ENCODE results near the gene F3.
"Not testable (repeated sequence)": the region's sequence is repeated elsewhere in the genome, so short reads cannot be mapped to it uniquely, and the experiment has no call there.

DNA sequence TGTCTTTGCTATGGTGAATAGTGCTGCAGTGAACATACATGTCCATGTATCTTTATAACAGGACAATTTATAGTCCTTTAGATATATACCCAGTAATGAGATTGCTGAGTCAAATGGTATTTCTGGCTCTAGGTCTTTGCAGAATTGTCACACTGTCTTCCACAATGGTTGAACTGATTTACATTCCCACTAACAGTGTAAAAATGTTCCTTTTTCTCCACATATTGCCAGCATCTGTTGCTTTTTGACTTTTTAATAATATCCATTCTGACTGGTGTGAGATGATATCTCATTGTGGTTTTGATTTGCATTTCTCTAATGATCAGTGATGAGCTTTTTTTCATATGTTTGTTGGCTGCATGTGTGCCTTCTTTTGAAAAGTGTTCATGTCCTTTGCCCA, 32.4 kb upstream of the F3 start:
- TF ChIP-seq, protein P1, sequence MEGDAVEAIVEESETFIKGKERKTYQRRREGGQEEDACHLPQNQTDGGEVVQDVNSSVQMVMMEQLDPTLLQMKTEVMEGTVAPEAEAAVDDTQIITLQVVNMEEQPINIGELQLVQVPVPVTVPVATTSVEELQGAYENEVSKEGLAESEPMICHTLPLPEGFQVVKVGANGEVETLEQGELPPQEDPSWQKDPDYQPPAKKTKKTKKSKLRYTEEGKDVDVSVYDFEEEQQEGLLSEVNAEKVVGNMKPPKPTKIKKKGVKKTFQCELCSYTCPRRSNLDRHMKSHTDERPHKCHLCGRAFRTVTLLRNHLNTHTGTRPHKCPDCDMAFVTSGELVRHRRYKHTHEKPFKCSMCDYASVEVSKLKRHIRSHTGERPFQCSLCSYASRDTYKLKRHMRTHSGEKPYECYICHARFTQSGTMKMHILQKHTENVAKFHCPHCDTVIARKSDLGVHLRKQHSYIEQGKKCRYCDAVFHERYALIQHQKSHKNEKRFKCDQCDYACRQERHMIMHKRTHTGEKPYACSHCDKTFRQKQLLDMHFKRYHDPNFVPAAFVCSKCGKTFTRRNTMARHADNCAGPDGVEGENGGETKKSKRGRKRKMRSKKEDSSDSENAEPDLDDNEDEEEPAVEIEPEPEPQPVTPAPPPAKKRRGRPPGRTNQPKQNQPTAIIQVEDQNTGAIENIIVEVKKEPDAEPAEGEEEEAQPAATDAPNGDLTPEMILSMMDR (IDR thresholded peaks at IDR 0.05; ENCODE audit: low read depth, low read length) = not testable (repeated sequence)
- TF ChIP-seq POLR2A (IDR thresholded peaks at IDR 0.05; ENCODE audit: extremely low read depth, insufficient read length); MAX (IDR thresholded peaks at IDR 0.05; ENCODE audit: low read depth, low read length): not testable (repeated sequence)
